H9 (cell line): ENCODE measurements around the gene XIRP1. TPM values are rescaled to one million over a fixed set of nuclear protein-coding genes. Genes with fewer than 3 reads are reported as not detected.

ENCODE experiments used
- DNase-seq: peaks from one replicate; pipeline ENCODE4 v3.0.0-alpha.2; 2017
- H2AFZ ChIP-seq: one replicate; pipeline ENCODE4 v1.6.1; 2013; ENCODE audit warnings: mild to moderate bottlenecking, low read length, control low read depth, moderate library complexity
- H2AK5ac ChIP-seq: 2 replicates; pipeline ENCODE4 v1.6.1; 2013; ENCODE audit warnings: low read length, control low read depth, mixed read lengths; ENCODE audit not compliant: insufficient read length
- H2BK120ac ChIP-seq: one replicate; pipeline ENCODE4 v1.6.1; 2013; ENCODE audit warnings: low read depth, mild to moderate bottlenecking, low read length, control low read depth, inconsistent platforms; ENCODE audit not compliant: poor library complexity, severe bottlenecking
- H2BK12ac ChIP-seq: 2 replicates; pipeline ENCODE4 v1.6.1; 2013; ENCODE audit warnings: low read length, control low read depth, mixed read lengths, low read depth; ENCODE audit not compliant: insufficient read length
- H2BK15ac ChIP-seq: 2 replicates; pipeline ENCODE4 v1.6.1; 2013; ENCODE audit warnings: low read depth, low read length, control low read depth
- H2BK20ac ChIP-seq: one replicate; pipeline ENCODE4 v1.6.1; 2013; ENCODE audit warnings: low read depth, mild to moderate bottlenecking, low read length, control low read depth, inconsistent platforms; ENCODE audit not compliant: poor library complexity, severe bottlenecking
- H2BK5ac ChIP-seq: 2 replicates; pipeline ENCODE4 v1.6.1; 2013; ENCODE audit warnings: low read length, control low read depth, mixed read lengths; ENCODE audit not compliant: insufficient read length
- H3K14ac ChIP-seq: 2 replicates; pipeline ENCODE4 v1.6.1; 2013; ENCODE audit warnings: low read length, control low read depth; ENCODE audit not compliant: insufficient read depth
- H3K18ac ChIP-seq: 2 replicates; pipeline ENCODE4 v1.6.1; 2013; ENCODE audit warnings: low read depth, mild to moderate bottlenecking, mixed read lengths, low read length, control low read depth; ENCODE audit not compliant: insufficient read length
- H3K23ac ChIP-seq: 2 replicates; pipeline ENCODE4 v1.6.1; 2013; ENCODE audit warnings: low read length, control low read depth, mixed read lengths, low read depth; ENCODE audit not compliant: insufficient read length
- H3K23me2 ChIP-seq: 2 replicates; pipeline ENCODE4 v1.6.1; 2013; ENCODE audit warnings: low read depth, mild to moderate bottlenecking, mixed read lengths, low read length, control low read depth; ENCODE audit not compliant: insufficient read length, poor library complexity, severe bottlenecking
- H3K27ac ChIP-seq: 2 replicates; pipeline ENCODE4 v1.5.1; 2013; ENCODE audit warnings: low read length, control low read depth, mixed read lengths, low read depth; ENCODE audit not compliant: insufficient read length
- H3K27me3 ChIP-seq: 2 replicates; pipeline ENCODE4 v1.6.1; 2013; ENCODE audit warnings: low read length, control low read depth, inconsistent platforms; ENCODE audit not compliant: insufficient read depth
- H3K4ac ChIP-seq: 2 replicates; pipeline ENCODE4 v1.6.1; 2013; ENCODE audit warnings: low read depth, mild to moderate bottlenecking, control low read depth, inconsistent platforms, low read length, moderate library complexity
- H3K4me1 ChIP-seq: 2 replicates; pipeline ENCODE4 v1.6.1; 2013; ENCODE audit warnings: low read length, control low read depth, inconsistent platforms; ENCODE audit not compliant: insufficient read depth
- H3K4me2 ChIP-seq: 2 replicates; pipeline ENCODE4 v1.6.1; 2013; ENCODE audit warnings: low read length, control low read depth, mixed read lengths; ENCODE audit not compliant: insufficient read length, insufficient read depth
- H3K56ac ChIP-seq: 2 replicates; pipeline ENCODE4 v1.6.1; 2013; ENCODE audit warnings: low read depth, mild to moderate bottlenecking, mixed read lengths, low read length, control low read depth; ENCODE audit not compliant: insufficient read length
- H3K79me1 ChIP-seq: 2 replicates; pipeline ENCODE4 v1.6.1; 2013; ENCODE audit warnings: low read depth, mild to moderate bottlenecking, moderate library complexity, low read length, control low read depth, inconsistent platforms; ENCODE audit not compliant: insufficient read depth, poor library complexity, severe bottlenecking
- H3K79me2 ChIP-seq: 2 replicates; pipeline ENCODE4 v1.6.1; 2013; ENCODE audit warnings: low read length, control low read depth, inconsistent platforms; ENCODE audit not compliant: insufficient read depth
- H3K9ac ChIP-seq: 2 replicates; pipeline ENCODE4 v1.6.1; 2013; ENCODE audit warnings: low read length, control low read depth, mixed read lengths; ENCODE audit not compliant: insufficient read length; ENCODE audit errors: extremely low read depth
- H3K9me3 ChIP-seq: one replicate; pipeline ENCODE4 v1.6.1; 2013; ENCODE audit warnings: low read depth, low read length, inconsistent platforms; ENCODE audit not compliant: control insufficient read depth
- H3T11ph ChIP-seq: one replicate; pipeline ENCODE4 v1.6.1; 2013; ENCODE audit warnings: mild to moderate bottlenecking, low read length, control low read depth, inconsistent platforms
- H4K20me1 ChIP-seq: one replicate; pipeline ENCODE4 v1.6.1; 2013; ENCODE audit not compliant: control insufficient read depth, insufficient read length, insufficient read depth
- H4K5ac ChIP-seq: 2 replicates; pipeline ENCODE4 v1.6.1; 2013; ENCODE audit warnings: low read depth, mild to moderate bottlenecking, mixed read lengths, low read length, control low read depth; ENCODE audit not compliant: insufficient read length
- H4K8ac ChIP-seq: replicated peaks from 2 replicates; pipeline ENCODE4 v1.6.1; 2013; ENCODE audit warnings: low read length, control low read depth, mixed read lengths, low read depth; ENCODE audit not compliant: insufficient read length
- H4K91ac ChIP-seq: 2 replicates; pipeline ENCODE4 v1.6.1; 2013; ENCODE audit warnings: low read depth, mild to moderate bottlenecking, moderate library complexity, mixed read lengths, low read length, control low read depth; ENCODE audit not compliant: insufficient read length
- H3K27ac Mint-ChIP-seq, 3 experiments: 2 replicates in 2 of 3; 3 replicates in 1 of 3; pipeline ENCODE4 v1.8.0; 2020 to 2021; ENCODE audit warnings: mixed read lengths in 3 of 3, mild to moderate bottlenecking in 1 of 3, moderate library complexity in 1 of 3
- H3K27me3 Mint-ChIP-seq: 2 replicates; pipeline ENCODE4 v1.8.0; 2021; ENCODE audit warnings: low read depth, mild to moderate bottlenecking, moderate library complexity, mixed read lengths
- H3K36me3 Mint-ChIP-seq, 3 experiments: 2 replicates in 2 of 3; 3 replicates in 1 of 3; pipeline ENCODE4 v1.8.0; 2020 to 2021; ENCODE audit warnings: low read depth in 3 of 3, mixed read lengths in 3 of 3; ENCODE audit not compliant: insufficient read depth in 1 of 3
- H3K4me1 Mint-ChIP-seq, 2 experiments: 2 replicates each; pipeline ENCODE4 v1.8.0; 2020; ENCODE audit warnings: mixed read lengths in 2 of 2
- H3K4me3 Mint-ChIP-seq, 2 experiments: 2 replicates in 1 of 2; 3 replicates in 1 of 2; pipeline ENCODE4 v1.8.0; 2020 to 2021; ENCODE audit warnings: mild to moderate bottlenecking in 2 of 2, mixed read lengths in 2 of 2, moderate library complexity in 1 of 2
- H3K9me3 Mint-ChIP-seq, 2 experiments: 2 replicates in 1 of 2; 3 replicates in 1 of 2; pipeline ENCODE4 v1.8.0; 2020; ENCODE audit warnings: mild to moderate bottlenecking in 2 of 2, mixed read lengths in 2 of 2, moderate library complexity in 1 of 2
- CTCF ChIP-seq: fragments of 200-600 bp; sonication (generic); conservative IDR thresholded peaks from 3 replicates; pipeline ENCODE4 v1.8.0; 2021; ENCODE audit warnings: antibody characterized with exemption, mild to moderate bottlenecking
- WGBS: extraction: QIAGEN DNeasy Blood & Tissue Kit; methylation state at CpG from one replicate; pipeline ENCODE4 v1.1.7; 2013; ENCODE audit warnings: missing lambda C conversion rate, low lambda C conversion rate, mixed read lengths; ENCODE audit not compliant: insufficient read length; ENCODE audit errors: extremely low coverage; 5-methylcytosine and 5-hydroxymethylcytosine counted together
- total RNA-seq: library from RNA; stranded (reverse); gene quantifications from 2 replicates; pipeline ENCODE4 v1.2.1, GENCODE V29; 2021

Gene XIRP1
- total RNA-seq, 1 experiment from 2014 or later: not detected

GRCh38 chr3:39146083-39146501, 46.3 kb downstream of the XIRP1 start:
- H3K23ac ChIP-seq: no peak overlapping the region
- H3K4ac ChIP-seq: no peak overlapping the region
- H2BK15ac ChIP-seq: no peak overlapping the region
- no peak overlapping the region for H3K4me3 Mint-ChIP-seq
- H3K27ac Mint-ChIP-seq: peak overlapping the region in 2 of 3 experiments; percentile 36 to 61; a peak in 2 of 7 replicates
- no peak overlapping the region for H4K5ac ChIP-seq
- H3K36me3 Mint-ChIP-seq: peaks cover 14 to 56% (median 44%) of the 10 kb centered on the region in 3 experiments; a peak in 6 of 7 replicates
- no peak overlapping the region for H3K18ac ChIP-seq
- H2BK120ac ChIP-seq: no peak overlapping the region
- H4K91ac ChIP-seq: no peak overlapping the region
- no peak for TF ChIP-seq CTCF
- no peaks in the 10 kb centered on the region for H3K9me3 Mint-ChIP-seq
- H4K8ac ChIP-seq: no peak overlapping the region
- no peak overlapping the region for H3K14ac ChIP-seq
- H3K9me3 ChIP-seq: no peaks in the 10 kb centered on the region
- no peaks in the 10 kb centered on the region for H3K79me1 ChIP-seq
- H3K27ac ChIP-seq: no peak overlapping the region
- H3K56ac ChIP-seq: no peak overlapping the region
- peak; percentile 29 for DNase-seq
- no peak overlapping the region for H3K9ac ChIP-seq
- no CpG with 5 or more reads among the region's 11 CpGs for WGBS
- no peaks in the 10 kb centered on the region for H3K23me2 ChIP-seq
- peaks cover 5% of the 10 kb centered on the region; the same call in 1 of the 2 replicates for H3K79me2 ChIP-seq
- H2AFZ ChIP-seq: no peak overlapping the region
- H3K4me1 ChIP-seq: peaks cover 22% of the 10 kb centered on the region; the same call in 1 of the 2 replicates
- no peak overlapping the region for H3T11ph ChIP-seq
- no peak overlapping the region for H2AK5ac ChIP-seq
- no peak overlapping the region for H2BK20ac ChIP-seq
- no peaks in the 10 kb centered on the region for H4K20me1 ChIP-seq
- no peaks in the 10 kb centered on the region for H3K27me3 ChIP-seq
- peaks cover 2% of the 10 kb centered on the region; the same call in 1 of the 2 replicates for H3K27me3 Mint-ChIP-seq
- H3K4me1 Mint-ChIP-seq: peaks cover 47 to 52% of the 10 kb centered on the region in 2 experiments
- H2BK12ac ChIP-seq: no peak overlapping the region
- no peak overlapping the region for H2BK5ac ChIP-seq
- H3K4me2 ChIP-seq: no peak overlapping the region
